C4-2B (cell line): Measurements from ENCODE around the gene JMJD4.

ENCODE experiments used
- ZFX ChIP-seq: fragments of 450-650 bp; IDR thresholded peaks from 2 replicates; pipeline ENCODE4 v1.6.1; 2017
- TF ChIP-seq, protein P1 (sequence below): fragments of 450-650 bp; conservative IDR thresholded peaks from 2 replicates; pipeline ENCODE4 v1.5.1; 2017; ENCODE audit warnings: mild to moderate bottlenecking

DNA sequence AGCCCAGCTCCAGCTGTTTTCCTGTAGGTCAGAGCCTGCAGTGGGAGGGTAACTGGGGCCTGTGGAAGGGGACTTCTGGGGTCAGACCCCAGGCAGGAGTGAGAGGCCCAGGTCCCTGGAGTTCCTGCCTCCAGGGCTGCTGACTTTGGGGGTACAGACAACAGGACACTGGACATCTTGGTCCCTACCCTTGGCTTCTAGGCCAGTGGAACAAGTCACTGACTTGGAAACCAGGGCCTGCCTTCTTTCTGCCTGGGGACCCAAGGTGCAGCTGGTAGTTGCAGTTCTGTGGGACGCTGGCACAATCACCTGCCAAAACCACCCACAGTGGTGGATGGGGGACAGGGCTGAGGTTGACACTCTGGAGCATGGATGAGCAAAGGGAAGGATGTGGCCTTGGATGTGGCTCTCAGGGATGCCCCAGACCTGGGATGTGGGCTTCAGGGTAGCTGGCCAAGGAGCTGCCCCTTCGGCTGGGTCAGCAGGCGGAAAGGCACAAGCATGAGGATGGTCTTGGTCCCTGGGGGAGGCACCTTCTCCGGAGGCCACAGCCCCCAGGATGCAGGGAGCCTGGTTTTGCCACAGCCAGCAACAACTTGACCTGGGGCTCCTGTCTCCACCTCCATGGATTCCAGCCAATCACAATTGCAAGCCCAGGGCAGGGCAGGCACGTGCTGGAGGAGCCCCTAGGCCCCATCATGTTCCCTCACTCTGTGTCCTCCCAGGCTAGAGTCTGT, 5.8 kb downstream of the JMJD4 start:
- TF ChIP-seq, protein P1, sequence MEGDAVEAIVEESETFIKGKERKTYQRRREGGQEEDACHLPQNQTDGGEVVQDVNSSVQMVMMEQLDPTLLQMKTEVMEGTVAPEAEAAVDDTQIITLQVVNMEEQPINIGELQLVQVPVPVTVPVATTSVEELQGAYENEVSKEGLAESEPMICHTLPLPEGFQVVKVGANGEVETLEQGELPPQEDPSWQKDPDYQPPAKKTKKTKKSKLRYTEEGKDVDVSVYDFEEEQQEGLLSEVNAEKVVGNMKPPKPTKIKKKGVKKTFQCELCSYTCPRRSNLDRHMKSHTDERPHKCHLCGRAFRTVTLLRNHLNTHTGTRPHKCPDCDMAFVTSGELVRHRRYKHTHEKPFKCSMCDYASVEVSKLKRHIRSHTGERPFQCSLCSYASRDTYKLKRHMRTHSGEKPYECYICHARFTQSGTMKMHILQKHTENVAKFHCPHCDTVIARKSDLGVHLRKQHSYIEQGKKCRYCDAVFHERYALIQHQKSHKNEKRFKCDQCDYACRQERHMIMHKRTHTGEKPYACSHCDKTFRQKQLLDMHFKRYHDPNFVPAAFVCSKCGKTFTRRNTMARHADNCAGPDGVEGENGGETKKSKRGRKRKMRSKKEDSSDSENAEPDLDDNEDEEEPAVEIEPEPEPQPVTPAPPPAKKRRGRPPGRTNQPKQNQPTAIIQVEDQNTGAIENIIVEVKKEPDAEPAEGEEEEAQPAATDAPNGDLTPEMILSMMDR: no peak
- no peak for TF ChIP-seq ZFX
